T-helper 1 cell treated with Interleukin-12 subunit alpha and Interleukin-12 subunit beta and Interleukin-4 antibody, amounts not matched to agents 30 μg/mL and 1 μg/mL, for 36 hours (primary cell): Measurements from ENCODE around the gene DISP2.
A peak's percentile ranks its signal among the peaks of the same experiment; 100 is the strongest.

Experiments used
- H3K27ac Mint-ChIP-seq: one replicate; pipeline ENCODE4 v1.8.0; 2021; ENCODE audit warnings: mild to moderate bottlenecking, mixed read lengths
- H3K27me3 Mint-ChIP-seq: one replicate; pipeline ENCODE4 v1.8.0; 2021; ENCODE audit warnings: low read depth, mixed read lengths
- H3K36me3 Mint-ChIP-seq: one replicate; pipeline ENCODE4 v1.8.0; 2021; ENCODE audit warnings: low read depth, mixed read lengths
- H3K4me1 Mint-ChIP-seq: one replicate; pipeline ENCODE4 v1.8.0; 2021; ENCODE audit warnings: low read depth, mixed read lengths
- H3K4me3 Mint-ChIP-seq: one replicate; pipeline ENCODE4 v1.8.0; 2021; ENCODE audit warnings: mild to moderate bottlenecking, moderate library complexity, mixed read lengths
- H3K9me3 Mint-ChIP-seq: one replicate; pipeline ENCODE4 v1.8.0; 2021; ENCODE audit warnings: mixed read lengths

Gene DISP2, protein sequence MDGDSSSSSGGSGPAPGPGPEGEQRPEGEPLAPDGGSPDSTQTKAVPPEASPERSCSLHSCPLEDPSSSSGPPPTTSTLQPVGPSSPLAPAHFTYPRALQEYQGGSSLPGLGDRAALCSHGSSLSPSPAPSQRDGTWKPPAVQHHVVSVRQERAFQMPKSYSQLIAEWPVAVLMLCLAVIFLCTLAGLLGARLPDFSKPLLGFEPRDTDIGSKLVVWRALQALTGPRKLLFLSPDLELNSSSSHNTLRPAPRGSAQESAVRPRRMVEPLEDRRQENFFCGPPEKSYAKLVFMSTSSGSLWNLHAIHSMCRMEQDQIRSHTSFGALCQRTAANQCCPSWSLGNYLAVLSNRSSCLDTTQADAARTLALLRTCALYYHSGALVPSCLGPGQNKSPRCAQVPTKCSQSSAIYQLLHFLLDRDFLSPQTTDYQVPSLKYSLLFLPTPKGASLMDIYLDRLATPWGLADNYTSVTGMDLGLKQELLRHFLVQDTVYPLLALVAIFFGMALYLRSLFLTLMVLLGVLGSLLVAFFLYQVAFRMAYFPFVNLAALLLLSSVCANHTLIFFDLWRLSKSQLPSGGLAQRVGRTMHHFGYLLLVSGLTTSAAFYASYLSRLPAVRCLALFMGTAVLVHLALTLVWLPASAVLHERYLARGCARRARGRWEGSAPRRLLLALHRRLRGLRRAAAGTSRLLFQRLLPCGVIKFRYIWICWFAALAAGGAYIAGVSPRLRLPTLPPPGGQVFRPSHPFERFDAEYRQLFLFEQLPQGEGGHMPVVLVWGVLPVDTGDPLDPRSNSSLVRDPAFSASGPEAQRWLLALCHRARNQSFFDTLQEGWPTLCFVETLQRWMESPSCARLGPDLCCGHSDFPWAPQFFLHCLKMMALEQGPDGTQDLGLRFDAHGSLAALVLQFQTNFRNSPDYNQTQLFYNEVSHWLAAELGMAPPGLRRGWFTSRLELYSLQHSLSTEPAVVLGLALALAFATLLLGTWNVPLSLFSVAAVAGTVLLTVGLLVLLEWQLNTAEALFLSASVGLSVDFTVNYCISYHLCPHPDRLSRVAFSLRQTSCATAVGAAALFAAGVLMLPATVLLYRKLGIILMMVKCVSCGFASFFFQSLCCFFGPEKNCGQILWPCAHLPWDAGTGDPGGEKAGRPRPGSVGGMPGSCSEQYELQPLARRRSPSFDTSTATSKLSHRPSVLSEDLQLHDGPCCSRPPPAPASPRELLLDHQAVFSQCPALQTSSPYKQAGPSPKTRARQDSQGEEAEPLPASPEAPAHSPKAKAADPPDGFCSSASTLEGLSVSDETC (N-terminal part only)

DNA sequence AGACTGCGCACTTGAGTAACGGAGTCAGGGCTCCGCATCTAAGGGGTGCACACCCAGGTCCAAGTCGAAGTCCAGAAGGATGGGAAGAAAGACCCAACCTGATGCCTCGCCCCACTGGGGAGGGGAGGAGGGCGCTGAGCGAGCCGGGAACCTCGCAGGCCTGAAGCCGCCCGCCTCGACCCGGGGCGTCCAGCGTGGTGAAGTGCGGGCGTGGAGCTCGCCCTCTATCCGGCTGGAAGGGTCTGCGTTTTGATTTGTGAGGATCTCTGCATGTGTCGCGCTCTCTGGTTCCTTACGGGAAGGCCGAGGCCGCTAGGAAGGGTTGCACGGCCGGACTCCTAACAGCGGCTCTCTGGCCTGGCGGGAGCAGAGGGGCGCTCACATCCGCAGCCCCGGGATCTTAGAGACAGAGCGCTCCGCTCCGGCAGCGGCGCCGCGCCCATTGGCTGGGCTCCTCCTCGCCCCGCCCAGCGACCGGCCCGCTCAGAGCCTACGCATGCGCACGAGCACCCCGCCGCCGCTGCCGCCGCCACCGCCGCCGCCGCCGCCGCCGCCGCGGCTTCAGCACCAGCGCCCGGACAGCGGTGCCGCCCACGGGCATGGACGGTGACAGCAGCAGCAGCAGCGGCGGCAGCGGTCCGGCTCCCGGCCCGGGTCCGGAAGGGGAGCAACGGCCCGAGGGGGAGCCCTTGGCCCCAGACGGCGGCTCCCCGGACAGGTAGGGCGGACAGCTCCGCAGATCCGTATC lies at the start of gene DISP2:
DISP2 (plus strand) TSS at position 497 of the 748 bp plus-strand sequence; CDS start at position 600, 103 bp downstream.
- Mint-ChIP-seq H3K9me3 (no peaks in the 10 kb centered on the region), H3K4me1 (peaks cover 6% of the 10 kb centered on the region), H3K27me3 (peaks cover 32% of the 10 kb centered on the region), H3K4me3 (peak within 1 kb of the TSS; percentile 83), H3K27ac (peak within 1 kb of the TSS; percentile 67), H3K36me3 (no peaks in the 10 kb centered on the region)

DNA sequence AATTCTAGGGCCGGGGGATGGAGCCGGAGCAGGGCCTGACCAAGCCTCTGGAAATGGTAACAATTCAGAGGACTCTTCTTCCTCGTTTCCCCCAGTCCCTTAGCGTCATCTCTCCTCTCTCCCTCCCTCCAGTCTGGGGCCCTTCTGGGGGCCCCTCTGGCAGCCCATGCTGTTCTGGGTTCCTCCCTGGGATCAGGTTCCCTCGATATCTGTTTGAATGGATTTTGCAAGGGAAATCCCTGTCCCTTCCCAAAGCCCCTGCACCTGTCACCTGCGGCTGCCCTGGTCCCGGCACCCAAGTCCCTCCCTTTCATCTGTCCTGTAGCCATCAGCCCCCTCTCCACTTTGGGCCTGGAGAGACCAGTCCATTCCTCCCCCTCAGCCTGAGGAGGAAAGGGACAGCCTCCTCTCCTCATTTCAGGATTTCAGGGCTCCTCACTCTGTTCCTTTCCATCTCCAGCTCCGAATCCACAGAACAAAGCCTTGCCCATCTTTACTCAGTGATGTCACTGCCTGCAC lies 48.6 kb upstream of the DISP2 start:
- H3K27ac Mint-ChIP-seq, result peak overlapping the region; percentile 97
- no peaks in the 10 kb centered on the region for H3K9me3 Mint-ChIP-seq
- H3K4me1 Mint-ChIP-seq, result peaks cover 34% of the 10 kb centered on the region
- H3K4me3 Mint-ChIP-seq, result peak overlapping the region; percentile 95
- peaks cover 2% of the 10 kb centered on the region for H3K36me3 Mint-ChIP-seq
- H3K27me3 Mint-ChIP-seq, result peaks cover 31% of the 10 kb centered on the region

DNA sequence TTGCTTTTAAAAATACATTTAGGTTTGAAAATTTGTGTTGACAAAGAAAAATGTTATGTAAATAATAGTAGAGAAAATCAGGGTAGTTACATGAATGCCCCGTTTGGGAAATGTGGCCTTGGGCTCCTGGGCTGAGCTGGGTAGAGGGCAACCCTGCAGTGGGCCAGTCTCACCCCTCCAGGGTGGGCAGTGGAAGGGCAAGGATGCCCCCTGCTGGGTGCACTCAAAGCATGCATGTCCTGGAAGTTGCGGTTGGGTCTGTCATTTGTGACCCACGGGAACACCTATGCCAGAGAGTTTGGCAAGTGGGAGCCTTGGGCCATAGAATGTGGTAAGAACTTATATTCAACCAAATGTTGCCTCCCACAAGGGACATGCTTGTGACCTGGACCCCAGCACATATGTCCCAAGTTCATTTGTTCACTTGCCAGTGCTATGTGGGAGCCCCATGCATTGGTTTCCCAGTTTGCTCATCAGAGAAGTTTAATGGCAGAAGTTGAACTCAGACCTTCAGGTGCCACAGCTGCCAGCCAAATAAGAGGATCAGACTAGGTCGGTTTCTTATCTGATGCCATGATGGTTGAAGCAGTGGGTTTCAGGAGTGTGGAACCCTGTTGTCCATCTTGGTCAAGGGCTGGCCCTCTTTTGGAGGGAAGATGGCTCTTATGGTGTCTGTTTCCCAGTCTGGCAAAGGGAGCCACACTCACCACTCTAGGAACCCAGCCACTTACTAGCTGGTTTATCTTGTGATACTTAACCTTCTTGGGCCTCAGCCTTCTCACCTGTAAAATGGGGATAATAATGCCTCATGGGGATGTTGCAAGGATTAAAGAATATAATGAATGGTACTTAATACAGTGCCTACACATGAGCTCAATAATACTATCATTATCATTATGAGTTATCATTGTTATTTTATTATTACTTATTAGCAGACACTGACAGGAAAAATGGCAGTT lies 47.7 kb upstream of the DISP2 start:
- peak overlapping the region; percentile 62 for H3K4me3 Mint-ChIP-seq
- H3K27ac Mint-ChIP-seq, result peak overlapping the region; percentile 97
- peaks cover 2% of the 10 kb centered on the region for H3K36me3 Mint-ChIP-seq
- peaks cover 29% of the 10 kb centered on the region for H3K4me1 Mint-ChIP-seq
- peaks cover 36% of the 10 kb centered on the region for H3K27me3 Mint-ChIP-seq
- no peaks in the 10 kb centered on the region for H3K9me3 Mint-ChIP-seq

DNA sequence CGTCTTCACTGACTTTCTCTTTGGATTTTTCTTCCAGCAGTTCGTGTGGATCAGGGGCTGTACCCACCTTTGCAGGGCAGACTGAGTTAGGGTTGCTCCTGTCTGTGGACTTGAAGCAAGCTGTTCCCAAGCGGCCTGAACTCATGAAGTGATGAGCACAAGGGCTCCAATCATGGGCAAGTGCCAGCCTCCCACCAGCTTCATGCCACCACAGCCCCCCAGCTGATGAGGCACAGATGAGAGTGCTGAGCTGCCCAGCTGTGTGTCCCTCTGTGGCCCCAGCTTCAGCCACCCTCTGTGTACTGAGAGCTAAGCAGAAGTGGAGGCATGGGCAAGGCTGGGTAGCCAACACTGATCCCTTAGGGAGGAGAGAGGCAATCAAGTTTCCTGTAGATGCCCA lies 47.0 kb upstream of the DISP2 start:
- no peak overlapping the region for H3K4me3 Mint-ChIP-seq
- peaks cover 28% of the 10 kb centered on the region for H3K4me1 Mint-ChIP-seq
- peaks cover 44% of the 10 kb centered on the region for H3K27me3 Mint-ChIP-seq
- peaks cover 2% of the 10 kb centered on the region for H3K36me3 Mint-ChIP-seq
- H3K27ac Mint-ChIP-seq, result no peak overlapping the region
- H3K9me3 Mint-ChIP-seq, result no peaks in the 10 kb centered on the region

DNA sequence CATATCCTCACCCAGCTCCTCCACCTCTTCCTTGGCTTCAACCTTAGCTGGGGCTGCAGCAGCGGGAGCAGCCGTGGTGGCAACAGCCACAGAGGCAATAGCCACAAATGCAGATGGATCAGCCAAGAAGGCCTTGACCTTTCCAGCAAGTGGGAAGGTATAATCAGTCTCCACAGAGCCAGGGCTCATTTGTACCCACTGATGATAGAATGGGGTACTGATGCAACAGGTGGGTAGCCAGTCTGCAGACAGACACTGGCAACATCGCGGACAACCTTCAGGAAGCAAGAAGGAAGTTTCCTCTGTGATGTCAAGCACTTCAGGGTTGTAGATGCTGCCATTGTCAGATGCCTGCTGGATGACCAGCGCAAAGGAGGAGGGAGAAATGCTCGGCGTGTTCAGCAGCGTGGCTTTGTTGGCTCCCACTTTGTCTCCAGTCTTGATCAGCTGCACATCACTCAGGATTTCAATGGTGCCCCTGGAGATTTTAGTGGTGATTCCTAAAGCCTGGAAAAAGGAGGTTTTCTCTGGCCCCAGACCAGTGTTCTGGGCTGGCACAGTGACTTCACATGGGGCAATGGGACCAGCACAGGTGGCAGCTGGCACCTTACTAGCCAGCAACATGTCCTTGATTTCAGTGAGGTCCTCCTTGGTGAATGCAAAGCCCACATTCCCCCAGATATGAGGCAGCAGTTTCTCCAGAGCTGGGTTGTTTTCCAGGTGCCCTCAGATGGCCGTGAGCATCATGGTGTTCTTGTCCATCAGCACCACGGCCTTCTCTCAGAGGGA lies 45.5 kb upstream of the DISP2 start:
- Mint-ChIP-seq H3K9me3 (no peaks in the 10 kb centered on the region), H3K36me3 (peaks cover 2% of the 10 kb centered on the region), H3K4me1 (peaks cover 18% of the 10 kb centered on the region), H3K27me3 (peaks cover 59% of the 10 kb centered on the region), H3K4me3 (no peak overlapping the region), H3K27ac (no peak overlapping the region)

DNA sequence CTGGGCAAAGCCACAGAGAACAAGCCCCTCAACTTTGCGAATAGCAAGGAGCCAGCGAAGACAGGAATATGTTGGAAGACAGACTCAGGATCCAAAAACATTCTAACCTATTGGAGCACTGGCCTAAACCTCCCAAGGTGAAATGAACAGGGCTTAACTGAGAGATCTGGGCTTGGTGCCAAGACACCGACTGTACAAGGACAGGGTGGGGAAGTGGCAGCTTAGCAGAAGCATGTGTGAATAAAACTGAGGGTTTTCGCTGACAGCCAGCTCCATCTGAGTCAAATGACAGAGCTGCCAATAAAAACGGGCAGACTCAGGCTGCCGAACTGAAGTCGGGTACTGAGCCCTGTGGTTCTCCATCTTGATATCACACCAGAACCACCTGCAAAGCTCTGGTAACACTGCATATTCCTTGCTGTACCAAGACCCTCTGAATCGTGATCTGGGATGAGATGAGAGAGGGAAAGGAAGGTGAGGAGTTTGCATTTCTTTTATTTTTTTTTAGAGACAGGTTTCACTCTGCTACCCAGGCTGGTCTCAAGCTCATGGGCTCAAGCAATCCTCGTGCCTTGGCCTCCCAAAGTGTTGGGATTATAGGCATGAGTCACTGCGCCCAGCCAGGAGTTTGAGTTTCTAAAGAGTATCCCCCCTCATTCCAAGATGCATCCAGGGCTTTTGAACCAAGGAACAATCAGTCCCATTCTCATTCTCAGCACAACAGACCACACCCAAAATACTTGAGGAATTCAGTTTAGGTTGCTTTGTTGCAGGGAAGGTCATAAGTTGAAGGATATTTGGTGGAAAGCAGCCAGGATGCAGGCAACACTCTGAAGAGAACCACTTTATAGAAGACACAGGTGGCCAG lies 44.3 kb upstream of the DISP2 start:
- H3K27ac Mint-ChIP-seq, result no peak overlapping the region
- no peaks in the 10 kb centered on the region for H3K36me3 Mint-ChIP-seq
- peaks cover 15% of the 10 kb centered on the region for H3K4me1 Mint-ChIP-seq
- no peak overlapping the region for H3K4me3 Mint-ChIP-seq
- H3K9me3 Mint-ChIP-seq, result no peaks in the 10 kb centered on the region
- H3K27me3 Mint-ChIP-seq, result peaks cover 65% of the 10 kb centered on the region

DNA sequence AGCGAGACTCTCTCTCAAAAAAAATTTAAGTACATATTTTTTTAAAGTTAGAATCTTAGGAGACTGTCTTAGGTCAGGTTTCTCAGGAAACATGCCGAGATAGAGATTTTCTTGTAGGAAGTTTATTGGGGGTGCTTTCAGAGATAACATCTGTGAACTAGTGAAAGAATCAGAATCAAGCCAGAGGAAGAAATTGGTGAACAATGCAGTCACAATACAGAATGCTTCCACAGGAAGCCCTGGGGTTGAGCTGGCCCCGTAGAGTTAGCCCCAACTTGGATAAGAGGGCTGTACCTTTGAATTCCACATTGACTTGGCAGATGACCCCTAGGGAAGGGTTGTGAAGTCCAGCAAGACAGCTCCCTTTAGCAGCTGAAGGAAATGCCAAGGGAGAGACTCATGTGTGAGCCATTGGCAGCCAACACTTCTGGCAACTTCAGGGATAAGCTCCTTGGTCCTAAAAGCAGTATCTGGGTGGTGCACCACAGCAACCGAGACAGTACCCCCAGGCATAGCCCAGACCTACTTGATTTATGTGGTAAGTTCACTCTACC lies 43.2 kb upstream of the DISP2 start:
- H3K27ac Mint-ChIP-seq, result no peak overlapping the region
- H3K36me3 Mint-ChIP-seq, result no peaks in the 10 kb centered on the region
- peaks cover 68% of the 10 kb centered on the region for H3K27me3 Mint-ChIP-seq
- H3K4me1 Mint-ChIP-seq, result peaks cover 6% of the 10 kb centered on the region
- no peaks in the 10 kb centered on the region for H3K9me3 Mint-ChIP-seq
- H3K4me3 Mint-ChIP-seq, result no peak overlapping the region

DNA sequence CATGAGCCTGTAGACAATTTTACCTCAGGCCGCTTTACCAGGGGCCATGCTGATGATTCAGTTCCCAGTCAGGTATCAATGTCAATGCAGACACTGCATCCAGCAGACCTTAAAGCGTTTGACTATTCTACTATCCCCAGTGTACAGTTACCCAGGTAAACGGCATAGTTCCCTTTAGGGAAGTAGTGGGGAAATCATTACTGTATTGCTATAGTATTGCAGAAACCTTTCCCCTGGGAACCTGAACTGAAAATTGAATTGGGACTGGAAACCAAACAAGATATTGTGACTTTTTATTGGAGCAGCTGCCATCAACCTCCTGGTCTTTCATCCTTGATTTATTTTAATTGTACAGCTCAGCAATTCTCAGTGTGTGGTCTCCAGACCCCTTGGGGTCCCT lies 41.1 kb upstream of the DISP2 start:
- Mint-ChIP-seq H3K27me3 (peaks cover 72% of the 10 kb centered on the region), H3K27ac (no peak overlapping the region), H3K4me1 (peaks cover 8% of the 10 kb centered on the region), H3K36me3 (no peaks in the 10 kb centered on the region), H3K9me3 (no peaks in the 10 kb centered on the region), H3K4me3 (no peak overlapping the region)

DNA sequence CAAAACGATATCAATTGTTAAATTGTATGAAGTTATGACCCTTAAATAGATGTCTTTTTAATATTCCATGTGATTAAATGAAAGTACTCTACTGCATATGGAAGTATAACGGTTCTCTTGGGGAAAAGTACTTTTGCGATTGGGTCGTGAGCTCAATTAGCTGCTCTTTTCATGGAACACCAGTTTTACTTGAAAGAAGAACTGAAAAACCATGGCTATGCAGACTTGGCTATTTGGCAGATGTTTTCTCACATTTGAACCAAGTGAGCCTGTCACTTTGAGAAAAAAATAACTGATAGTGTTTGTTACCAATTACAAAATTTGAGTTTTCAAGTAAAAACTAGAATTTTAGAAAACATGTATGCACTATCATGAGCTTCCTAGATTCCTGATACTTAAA lies 40.4 kb upstream of the DISP2 start:
- H3K9me3 Mint-ChIP-seq, result no peaks in the 10 kb centered on the region
- peaks cover 66% of the 10 kb centered on the region for H3K27me3 Mint-ChIP-seq
- no peak overlapping the region for H3K27ac Mint-ChIP-seq
- no peaks in the 10 kb centered on the region for H3K36me3 Mint-ChIP-seq
- H3K4me3 Mint-ChIP-seq, result no peak overlapping the region
- H3K4me1 Mint-ChIP-seq, result peaks cover 15% of the 10 kb centered on the region

DNA sequence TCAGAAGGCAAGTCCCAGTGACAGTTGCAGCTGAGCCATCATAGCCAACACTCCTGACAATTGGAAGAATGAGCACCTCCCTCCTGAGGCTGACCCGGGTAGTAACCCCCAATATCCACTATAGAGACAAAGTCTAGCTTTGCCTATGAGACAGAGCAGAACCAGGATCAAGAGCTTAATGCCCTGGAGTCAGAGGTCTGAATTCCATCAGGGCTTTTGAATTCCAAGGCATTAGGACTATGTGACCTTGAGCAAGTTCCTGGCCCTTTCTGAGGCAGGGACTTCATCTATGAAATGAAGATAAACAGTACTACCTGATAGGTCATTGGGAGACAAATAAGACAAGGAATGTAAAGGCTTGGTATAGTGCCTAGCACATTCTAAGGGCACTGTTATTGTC lies 37.6 kb upstream of the DISP2 start:
- H3K27ac Mint-ChIP-seq, result no peak overlapping the region
- peaks cover 45% of the 10 kb centered on the region for H3K27me3 Mint-ChIP-seq
- H3K4me3 Mint-ChIP-seq, result no peak overlapping the region
- no peaks in the 10 kb centered on the region for H3K9me3 Mint-ChIP-seq
- H3K4me1 Mint-ChIP-seq, result peaks cover 22% of the 10 kb centered on the region
- no peaks in the 10 kb centered on the region for H3K36me3 Mint-ChIP-seq

DNA sequence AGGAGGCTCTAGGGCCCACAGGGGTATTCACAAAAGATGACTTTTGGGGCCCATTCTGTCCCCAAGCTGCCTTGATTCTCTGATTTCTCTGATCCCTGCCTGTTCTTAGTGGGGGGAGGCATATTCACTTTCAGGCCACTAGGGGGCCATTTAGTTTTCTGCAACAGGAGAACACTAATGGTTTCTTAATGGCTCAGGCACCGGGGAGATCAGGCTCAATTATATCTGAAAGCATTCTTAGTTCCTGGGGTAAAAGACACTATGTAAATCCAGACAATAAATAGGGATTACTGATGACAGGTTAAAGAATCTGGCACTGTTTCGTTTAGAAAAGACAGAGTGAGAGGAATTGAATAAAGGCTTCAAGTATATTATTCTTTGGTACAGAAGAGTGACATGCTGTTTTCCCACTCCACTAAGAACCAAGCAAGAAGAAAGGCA lies 37.1 kb upstream of the DISP2 start:
- Mint-ChIP-seq H3K27ac (no peak overlapping the region), H3K4me3 (peak overlapping the region; percentile 55), H3K9me3 (no peaks in the 10 kb centered on the region), H3K36me3 (peaks cover 1% of the 10 kb centered on the region), H3K27me3 (peaks cover 41% of the 10 kb centered on the region), H3K4me1 (peaks cover 24% of the 10 kb centered on the region)
